GM12878 (cell line): Measurements from ENCODE around the gene GZMB.

Source experiments
- BACH1 ChIP-seq: fragments of 450-650 bp; IDR thresholded peaks from 2 replicates; pipeline ENCODE4 v1.6.1; 2017; ENCODE audit warnings: mild to moderate bottlenecking, borderline replicate concordance
- CREB1 ChIP-seq: IDR thresholded peaks from 2 replicates; pipeline ENCODE4 v1.6.1; 2012; ENCODE audit warnings: low read depth, mild to moderate bottlenecking, inconsistent platforms
- HDGF ChIP-seq: fragments of 450-650 bp; IDR thresholded peaks from 2 replicates; pipeline ENCODE4 v1.6.1; 2016; ENCODE audit warnings: antibody characterized with exemption
- POLR2A ChIP-seq: IDR thresholded peaks from 2 replicates; pipeline ENCODE4 v1.6.1; 2011; ENCODE audit warnings: low read depth, mild to moderate bottlenecking, low read length
- SIN3A ChIP-seq: IDR thresholded peaks from 2 replicates; pipeline ENCODE4 v1.6.1; 2012; ENCODE audit warnings: low read depth, low read length, improper control_type of control experiment
- ZZZ3 ChIP-seq: IDR thresholded peaks from 2 replicates; pipeline ENCODE4 v1.6.1; 2011; ENCODE audit warnings: low read depth; ENCODE audit not compliant: control insufficient read depth, insufficient read length

DNA sequence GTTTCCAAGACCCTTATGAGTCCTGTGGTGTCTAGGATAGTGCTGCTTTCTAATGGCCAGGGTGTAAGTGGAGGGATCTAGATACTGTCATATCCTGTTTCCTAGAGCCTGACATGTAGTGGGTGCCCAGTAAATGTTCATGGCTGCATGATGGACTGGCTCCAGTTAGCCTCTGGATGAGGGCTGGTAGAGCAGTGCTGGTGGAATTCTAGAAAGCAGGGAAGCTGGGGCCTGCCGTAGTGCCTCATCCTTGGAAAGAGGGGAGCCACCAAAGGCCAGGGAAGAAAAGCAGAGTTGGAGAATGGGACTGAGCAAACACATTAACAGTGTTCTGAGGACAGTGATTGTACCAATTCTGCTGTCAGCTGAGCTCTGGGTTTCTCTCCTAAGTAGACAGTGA is 637 bp downstream of the GZMB start:
- TF ChIP-seq CREB1: no peak
- no peak for TF ChIP-seq SIN3A
- TF ChIP-seq ZZZ3: no peak
- no peak for TF ChIP-seq BACH1
- no peak for TF ChIP-seq POLR2A
- no peak for TF ChIP-seq HDGF
